ENCODE measurements around the gene CLEC4G.
"Not testable (repeated sequence)": the region's sequence is repeated elsewhere in the genome, so short reads cannot be mapped to it uniquely, and the experiment has no call there.

Gene CLEC4G

DNA sequence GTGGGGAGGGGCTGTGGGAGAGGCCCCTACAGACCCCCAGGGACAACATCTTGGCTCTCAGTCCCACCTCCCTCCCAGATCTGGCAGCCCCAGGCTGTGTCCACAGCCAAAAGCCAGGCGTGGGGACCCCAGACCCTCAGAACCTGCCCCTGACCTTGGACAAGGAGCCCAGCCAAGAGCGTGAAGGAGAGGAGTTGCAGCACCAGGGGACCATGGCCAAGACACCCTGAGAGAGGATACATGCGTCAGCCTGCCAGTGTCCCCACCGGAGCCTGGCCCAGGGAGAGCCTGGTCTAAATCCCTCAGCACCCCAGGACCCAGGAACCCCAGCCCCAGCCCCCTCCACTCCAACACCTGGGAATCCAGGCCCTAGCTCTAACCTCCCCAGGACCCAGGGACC is 14.4 kb upstream of the CLEC4G start:
- DNase-seq, result not testable (repeated sequence)

DNA sequence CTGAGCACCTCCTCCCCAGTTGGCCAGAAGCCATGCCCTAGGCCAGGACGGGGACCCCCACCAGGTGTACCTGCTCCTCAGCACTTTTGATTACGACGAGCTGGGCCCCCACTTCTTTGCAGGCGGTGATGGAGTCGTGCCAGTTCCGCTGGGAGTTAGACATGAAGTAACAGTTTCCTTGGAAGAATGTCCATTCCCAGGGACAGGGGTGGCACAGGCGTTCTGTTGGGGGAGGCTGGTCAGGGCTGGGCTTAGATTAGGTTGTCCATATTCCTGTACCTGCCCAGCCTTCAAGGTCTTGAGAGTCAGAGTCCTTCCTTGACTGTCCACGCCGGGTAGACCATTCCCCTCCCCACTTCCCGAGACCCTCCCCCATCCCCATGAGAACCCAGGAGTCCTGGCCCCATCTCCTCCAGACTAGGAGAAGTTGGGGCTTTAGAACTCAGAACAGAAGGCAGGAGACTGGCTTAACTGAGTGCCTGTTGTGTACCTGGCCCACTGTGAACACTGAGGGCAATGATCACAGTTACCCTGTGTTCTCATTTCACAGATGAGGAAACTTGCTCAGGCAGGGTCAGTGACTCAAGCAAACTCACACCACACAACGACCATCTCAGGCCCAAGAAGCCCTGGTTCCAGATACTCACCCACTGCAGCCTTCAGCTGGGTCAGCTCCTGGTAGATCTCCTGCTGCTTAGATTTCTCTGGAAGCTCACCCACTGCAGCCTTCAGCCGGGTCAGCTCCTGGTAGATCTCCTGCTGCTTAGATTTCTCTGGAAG is 13.2 kb upstream of the CLEC4G start:
- DNase-seq, result no peak

DNA sequence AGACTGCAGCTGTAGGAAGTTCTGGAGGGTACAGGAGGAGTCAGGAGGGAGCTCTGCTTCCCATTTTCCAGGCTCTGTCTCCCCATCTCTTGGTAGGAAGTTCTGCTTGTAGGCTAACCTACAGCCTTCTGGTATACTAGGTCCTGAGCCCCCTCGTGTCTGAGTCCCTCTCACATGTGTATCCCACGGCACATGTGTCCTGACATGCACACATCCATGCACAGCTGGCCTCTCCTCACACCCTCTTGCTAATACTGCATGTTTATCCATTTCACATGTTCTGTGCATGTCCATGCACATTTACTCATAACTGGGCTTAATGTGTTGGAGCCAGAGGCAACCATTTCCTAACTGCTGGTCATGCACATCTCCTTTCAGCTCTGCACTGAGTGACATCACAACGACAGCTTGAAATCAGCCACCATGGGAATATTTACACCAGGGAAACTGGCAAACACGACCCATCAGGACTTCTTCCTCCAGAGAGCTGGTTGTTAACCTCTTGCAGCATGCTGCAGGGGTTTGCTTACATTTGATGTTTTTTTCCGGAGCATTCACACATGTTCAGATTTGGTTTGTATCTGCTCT is 12.4 kb upstream of the CLEC4G start:
- DNase-seq, result no peak

DNA sequence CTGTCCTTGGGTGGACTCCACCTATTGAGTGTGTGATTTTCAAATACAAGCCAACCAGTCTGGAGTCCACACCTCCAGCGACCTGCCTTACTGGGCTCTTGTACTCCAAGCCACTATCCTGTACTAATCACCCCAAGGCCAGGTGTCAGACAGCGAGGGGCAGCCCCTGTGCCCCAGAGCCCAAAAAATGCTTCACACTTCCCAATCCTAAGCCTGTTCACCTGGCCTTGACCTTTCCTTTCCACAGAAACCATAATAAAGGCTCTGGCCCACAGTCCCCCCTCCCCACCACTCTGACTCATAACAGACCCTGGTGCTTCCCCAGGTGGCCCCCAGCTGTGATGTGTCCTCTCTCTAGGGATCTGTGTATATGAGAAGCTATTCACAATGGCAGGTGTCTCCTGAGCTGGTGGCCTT is 11.5 kb upstream of the CLEC4G start:
- DNase-seq, result no peak

DNA sequence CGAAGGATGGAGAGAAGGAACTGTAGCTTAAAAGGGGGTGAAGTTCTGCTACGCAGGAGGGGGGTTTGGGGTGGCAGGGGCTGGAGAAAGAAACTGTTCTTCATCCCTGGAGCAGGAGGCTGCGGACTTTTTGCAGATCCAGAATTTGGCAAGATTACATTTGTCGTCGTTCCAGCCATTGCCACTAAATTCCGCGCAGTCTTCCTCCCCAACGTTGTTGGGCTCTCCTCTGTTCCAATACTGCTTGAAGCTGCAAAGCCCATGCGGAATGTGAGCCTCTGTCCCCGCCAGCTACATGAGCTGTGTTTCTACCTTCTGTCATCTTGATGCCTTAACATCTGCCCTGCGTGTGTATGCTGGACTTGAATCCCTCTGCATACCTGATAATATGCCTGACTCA is 11.1 kb upstream of the CLEC4G start:
- DNase-seq, result no peak

DNA sequence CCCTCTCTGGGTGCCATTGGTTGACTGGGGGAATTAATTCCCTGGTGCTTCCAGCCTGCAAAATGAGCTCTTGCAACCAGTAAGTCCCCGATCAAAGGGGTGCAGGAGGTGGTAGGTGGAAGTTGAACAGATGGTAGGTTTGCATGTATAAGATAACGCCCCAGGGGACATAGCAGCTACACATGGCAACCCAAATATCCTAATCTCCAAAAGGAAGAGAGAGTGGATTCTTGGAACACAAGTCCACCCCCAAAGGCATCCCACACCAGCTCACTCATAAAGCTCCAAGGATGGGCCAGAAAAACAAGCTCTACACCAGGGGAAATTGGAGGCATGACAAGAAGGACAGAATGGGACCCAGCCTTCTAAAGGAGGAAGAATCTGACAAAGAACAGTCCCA is 10.7 kb upstream of the CLEC4G start:
- DNase-seq, result no peak

DNA sequence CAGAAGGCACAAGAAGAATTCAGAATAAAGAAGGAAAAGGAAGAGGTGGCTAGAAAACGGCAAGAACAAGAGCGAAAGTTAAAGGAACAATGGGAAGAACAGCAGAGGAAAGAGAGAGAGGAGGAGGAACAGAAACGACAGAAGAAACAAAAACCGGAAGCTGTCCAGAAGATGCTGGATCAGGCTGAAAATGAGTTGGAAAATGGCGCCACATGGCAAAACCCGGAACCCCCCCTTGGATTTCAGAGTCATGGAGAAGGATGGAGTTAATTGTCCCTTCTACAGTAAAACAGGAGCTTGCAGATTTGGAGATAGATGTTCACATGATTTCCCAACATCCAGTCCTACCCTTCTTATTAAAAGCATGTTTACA is 8.8 kb upstream of the CLEC4G start:
- DNase-seq, result no peak

DNA sequence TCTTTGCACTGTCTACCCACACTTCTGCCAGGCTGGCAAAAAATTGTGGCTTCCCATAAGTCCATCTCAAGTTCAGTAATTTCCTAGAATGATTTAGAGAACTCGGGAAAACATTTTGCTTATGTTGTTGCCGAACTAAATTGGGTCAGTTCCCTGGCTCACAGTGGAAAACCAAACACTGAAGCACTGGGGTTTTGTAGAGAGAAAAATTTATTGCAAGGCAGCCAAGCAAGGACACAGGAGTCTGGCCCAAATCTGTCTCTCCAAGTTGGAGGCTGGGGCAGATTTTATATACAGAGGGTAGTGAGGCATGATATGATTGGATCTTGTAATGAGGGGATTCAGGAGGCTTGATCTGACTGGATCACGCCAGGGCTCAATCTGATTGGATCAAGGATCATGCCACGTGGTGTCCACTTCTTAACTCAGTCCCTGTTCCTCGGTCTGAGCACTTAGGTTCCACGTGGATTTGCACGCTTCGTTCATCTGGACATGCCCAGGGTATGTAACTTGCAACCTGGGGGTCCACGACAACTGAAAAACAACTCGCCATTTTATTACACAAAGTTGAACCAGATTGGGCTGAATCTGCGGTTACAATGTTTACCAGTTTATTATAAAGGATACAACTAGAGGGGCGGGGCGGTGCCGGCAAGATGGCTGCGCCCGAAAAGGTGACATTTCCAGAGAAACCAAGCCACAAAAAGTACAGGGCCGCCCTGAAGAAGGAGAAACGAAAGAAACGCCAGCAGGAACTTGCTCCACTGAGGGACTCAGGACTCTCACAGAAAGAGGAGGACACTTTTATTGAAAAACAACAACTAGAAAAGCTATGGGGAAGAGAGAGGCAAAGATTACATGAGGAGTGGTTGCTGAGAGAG is 8.1 kb upstream of the CLEC4G start:
- DNase-seq, result no peak

DNA sequence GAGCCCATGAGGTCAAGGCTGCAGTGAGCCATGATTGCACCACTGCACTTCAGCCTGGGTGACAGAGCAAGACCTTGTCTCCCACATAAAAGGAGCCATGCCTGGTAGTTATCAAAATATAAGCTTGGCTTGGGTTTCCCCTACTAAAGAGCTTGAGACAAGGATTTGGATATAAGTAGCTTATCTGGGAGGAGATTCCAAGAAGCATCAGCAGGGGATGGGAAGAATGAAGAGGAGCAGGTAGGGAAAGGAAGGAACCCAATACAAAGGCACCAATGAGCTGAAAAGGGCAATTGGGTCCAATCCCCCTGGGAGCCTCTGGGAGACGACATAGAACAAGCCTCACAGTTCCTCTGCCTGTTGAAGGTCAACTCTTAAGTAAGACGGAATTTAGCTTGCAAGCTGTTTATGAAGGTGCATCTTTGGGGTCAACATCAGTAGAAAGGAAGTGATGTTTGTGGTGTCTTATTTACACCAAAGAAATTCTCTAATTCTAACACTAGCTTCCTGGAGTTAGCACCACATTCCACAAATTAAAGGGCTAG is 7.4 kb upstream of the CLEC4G start:
- DNase-seq, result no peak

DNA sequence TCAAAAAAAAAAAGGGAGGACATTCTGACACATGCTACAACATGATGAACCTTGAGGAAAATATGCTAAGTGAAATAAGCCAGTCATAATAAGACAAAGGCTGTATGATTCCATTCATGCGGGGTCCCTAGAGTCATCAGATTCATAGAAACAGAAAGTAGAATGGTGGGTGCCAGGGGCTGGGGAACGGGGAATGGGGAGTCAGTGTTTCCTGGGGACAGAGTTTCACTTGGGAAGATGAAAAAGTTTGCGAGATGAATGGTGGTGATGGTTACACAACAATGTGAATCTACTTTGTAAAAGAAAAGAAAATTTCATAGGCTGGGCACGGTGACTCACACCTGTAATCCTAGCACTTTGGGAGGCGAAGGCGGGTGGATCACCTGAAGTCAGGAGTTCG is 6.1 kb upstream of the CLEC4G start:
- DNase-seq, result no peak

DNA sequence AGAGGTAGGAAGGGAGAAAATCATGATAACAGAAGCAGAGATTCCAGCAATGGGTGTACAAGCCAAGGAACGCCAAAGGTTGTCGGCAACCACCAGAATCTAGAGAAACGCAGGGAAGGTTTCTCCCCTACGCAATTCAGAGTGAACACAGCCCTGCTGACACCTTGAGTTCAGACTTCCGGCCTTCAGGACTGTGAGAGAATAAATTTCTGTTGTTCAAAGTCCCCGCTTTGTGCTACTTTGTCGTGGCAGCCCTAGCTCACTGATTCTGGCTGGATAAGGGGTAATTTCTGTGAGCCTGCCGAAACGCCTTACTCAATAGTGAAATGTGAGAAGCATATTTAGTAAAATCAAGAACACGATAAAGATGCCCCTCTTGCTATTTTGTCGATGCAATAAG is 5.3 kb upstream of the CLEC4G start:
- no peak for DNase-seq

DNA sequence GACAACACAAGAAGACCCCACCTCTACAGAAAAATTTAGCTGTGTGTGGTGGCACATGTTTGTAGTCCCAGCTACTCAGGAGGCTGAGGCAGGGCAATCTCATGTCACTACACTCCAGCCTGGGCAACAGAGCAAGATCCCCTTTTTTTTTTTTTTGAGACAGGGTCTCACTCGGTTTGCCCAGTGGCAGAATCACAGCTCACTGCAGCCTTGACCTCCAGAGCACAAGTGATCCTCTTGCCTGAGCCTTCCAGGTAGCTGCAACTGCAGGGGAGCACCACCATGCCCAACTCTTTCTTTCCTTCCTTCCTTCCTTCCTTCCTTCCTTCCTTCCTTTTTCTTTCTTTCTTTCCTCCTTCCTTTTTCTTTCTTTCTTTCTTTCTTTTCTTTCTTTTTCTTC is 4.2 kb upstream of the CLEC4G start:
- DNase-seq, result no peak

DNA sequence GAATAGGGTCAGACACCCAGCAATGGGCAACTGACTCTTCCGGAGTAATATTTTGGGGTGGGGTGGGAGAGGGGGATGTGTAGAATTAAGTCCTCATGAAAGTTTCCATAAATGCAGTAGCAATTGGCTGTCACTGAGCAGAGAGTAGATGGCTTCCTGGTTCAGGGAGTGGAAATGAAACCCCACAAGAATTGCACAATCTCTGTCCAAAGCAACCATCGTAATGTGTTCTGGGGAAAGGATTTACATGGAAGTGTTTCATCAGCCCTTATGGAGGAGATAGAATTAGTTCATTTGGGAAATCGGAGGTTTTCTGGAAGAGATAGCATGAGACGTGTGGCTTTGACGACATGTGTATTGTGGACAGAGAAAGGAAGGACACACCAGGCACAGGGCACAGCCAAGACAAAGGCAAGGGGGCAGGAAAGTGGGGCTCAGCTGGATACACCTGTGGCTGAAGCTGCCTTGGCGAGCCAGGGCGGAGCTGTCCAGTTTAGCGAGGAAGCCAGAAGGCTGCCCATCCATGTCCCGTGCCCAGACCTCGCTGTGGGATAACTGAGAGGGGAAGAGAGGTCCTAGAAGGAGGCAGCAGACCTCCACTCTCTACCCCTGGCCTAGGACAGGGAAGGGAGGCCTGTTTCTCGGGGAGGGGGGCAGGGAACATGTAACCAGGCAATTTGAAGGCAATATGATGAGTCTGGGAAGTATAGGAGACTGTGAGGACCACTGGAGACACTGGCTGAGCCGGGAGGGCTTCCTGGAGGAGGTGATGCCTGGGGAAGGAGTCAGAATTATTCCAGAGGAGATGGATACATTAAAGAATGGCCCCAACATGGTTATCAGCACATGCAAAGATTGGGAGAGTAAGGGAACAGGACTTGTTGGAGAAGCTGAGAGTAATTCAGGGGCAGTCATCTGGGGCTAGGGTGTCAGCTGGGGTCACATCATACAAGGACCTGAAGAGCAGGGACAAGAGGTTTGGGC is 2.6 kb upstream of the CLEC4G start:
- no peak for DNase-seq

DNA sequence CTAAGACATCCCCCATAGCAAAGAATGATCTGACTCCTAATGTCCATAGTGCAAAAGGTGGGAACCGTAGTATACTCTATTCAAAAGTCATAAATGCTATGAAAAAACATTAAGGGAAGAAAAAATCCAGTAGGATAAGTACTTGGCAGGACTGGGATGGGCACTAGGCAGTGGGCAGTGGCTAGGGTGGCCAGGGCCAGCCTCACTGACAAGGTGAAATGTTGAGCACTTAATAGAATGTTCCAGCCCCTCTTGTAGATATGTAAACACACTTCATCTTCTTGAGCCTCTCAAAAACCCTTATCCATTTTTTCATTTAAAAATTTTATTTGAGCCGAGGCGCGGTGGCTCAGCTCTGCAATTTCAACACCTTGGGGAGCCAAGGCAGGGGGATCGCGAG is 1.5 kb upstream of the CLEC4G start:
- no peak for DNase-seq

DNA sequence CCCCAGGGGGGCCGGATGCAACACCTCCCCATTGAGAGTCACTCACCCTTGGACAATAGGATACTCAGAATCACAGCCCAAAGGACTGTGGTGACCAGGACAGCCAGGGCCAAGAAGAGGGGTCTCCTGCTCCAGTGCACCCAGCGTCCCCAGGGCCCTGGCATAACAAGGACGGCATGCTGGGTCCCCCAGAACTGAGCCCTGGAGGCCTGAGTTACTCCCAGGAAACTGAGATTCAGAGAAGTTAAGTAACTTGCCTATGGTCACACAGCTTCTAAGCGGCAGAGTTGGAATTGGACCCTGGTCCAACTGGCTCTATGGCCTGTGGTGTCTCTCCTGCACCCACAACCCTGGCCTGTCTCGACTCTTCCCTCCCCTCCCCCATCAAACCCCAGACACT is 295 bp downstream of the CLEC4G start:
- DNase-seq, result no peak

DNA sequence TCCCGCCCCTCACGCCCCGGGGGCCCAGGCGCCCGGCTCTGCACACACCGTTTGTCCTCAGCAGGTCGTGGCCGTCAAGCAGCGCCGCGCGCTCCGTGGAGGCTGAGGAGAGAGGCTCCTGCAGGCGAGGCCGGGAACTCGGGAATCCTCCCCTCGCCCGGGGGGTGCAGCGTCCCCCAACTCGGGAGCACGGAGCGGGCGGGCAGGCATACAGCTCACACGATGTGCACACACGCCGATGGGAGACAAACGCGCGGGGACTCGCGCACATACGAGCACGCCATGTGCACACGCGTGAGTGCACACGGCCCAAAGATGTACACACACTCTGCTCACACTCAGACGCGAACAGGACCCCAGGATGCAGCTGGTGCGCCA is 703 bp downstream of the CLEC4G start:
- DNase-seq, result no peak

DNA sequence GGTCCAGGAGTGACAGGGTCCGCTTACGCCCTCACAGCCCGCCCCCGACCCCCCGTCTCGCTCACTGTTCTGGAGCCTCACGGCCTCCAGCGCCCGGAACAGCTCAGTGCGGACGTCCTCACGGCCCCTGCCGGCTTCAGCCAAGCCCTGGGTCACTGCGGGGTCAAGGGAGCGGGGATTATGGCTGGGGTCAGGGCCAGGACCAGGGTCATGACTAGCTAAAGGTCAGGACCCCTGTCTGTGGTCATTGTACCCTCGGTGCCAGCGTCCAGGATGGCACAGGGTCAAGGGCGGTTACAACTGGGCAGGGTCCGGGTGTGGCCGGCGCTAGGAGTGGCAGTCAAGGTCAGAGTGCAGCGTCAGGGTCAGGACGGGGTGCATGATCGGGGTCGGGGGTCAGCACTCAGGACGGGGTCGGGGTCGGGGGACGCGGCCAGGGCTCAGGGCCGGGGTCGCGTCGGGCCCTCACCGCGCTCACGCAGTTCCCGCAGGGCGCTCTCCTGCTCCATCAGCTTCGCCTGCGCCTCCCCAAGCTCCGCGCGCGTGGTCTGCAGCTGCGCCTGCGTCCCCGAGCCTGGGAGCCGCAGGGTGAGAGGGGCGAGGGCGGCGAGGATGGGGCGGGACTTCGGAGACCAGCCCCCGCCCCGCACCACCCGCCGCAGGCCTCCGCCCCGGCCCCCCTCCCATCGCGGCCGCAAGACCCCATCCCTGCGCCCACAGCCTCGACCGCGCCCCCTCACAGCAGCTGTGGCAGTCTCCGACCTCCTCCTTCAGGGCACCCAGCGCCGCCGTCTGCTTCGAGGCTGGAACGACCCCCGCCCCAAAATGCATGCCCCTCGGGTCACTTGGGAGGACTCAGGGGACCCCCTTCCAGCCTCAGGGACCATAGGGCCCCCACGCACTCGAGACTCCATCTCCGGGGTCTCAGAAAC is 1.4 kb downstream of the CLEC4G start:
- DNase-seq, result no peak

DNA sequence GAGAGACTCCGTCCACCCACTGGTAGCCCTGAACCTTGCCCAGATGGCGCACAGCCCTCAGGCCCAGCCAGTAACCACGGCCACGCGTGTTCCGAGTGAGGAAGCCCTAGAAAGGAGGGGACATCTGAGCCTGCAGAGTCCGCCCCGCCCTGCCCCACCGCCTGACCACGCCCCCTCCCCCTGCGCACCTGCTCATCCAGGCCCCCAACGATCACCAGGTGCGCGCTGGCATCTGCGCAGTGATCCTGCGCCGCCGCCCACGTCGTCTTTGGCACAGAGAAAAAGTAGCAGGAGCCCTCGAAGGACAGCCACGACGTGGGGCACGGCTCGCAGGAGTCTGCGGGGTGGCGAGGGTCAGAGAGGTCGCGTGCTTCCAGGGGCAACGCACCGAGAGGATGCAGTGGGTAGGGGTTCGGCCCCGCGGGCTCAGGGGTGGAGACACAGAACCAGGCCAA is 2.1 kb downstream of the CLEC4G start:
- no peak for DNase-seq

DNA sequence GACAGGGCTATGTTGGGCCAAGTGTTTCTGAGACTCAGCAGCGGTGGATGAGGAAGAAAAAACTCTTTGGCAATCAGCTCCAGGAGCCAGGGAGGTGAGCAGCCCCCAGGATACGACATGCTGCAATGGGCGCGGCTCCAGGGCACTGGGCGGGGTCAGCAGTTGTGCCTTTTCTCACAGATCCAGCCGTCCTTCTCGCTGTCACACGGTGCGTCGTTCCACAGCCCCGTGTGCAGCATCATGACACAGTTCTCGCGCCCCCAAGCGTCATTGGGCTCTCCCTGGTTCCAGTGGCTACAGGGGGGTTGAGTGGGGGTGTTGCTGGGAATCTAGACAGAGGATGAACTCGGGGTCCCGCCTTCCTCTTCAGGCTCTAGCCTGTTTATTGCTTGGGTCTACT is 2.7 kb downstream of the CLEC4G start:
- no peak for DNase-seq

DNA sequence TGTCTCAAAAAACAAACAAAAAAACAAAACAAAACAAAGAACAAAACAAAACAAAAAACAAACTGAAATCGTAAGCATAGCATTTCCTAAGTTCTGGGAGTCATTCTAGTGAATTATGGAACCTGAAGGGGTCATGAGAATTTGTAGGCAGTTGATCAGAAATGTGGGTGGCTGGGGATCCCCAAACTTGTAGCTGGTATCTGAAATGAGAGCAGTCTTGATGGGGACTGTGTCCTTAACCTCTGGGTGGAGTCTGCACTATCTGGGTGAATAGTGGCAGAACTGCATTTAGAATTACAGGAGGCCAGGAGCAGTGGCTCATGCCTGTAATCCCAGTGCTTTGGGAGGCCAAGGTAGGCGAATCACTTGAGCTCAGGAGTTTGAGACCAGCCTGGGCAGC is 6.1 kb downstream of the CLEC4G start:
- no peak for DNase-seq

DNA sequence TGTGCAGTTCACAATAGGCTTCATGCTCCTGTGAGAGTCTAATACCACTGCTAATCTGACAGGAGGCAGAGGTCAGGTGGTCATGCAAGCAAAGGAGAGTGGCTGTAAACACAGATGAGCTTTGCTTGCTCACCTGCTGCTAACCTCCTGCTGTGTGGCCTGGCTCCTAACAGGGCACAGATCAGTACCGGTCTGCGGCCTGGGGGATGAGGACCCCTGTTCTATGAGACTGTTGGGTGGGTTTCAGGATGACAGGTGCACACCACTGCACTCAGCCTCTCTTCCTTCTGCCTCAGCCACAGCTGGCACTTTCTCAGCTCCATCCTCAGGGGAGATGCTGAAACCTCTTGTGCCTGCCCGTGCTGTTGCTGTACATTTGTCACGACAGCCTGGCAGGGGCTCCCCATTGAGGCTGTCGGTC is 9.7 kb downstream of the CLEC4G start:
- DNase-seq, result no peak
